MM.1S (cell line): ENCODE measurements around the gene TCOF1.

ENCODE experiments used
- DNase-seq: peaks from one replicate; pipeline ENCODE4 v3.0.0-alpha.2; 2015
- H2AFZ ChIP-seq: fragments of 300-600 bp; sonication (generic); 2 replicates; pipeline ENCODE4 v1.6.0; 2016; ENCODE audit warnings: antibody characterized with exemption, low read length
- H3F3A ChIP-seq: fragments of 300-600 bp; sonication (generic); 2 replicates; pipeline ENCODE4 v1.6.1; 2016; ENCODE audit warnings: mild to moderate bottlenecking, antibody characterized with exemption, low read length, moderate library complexity, mixed read lengths; ENCODE audit not compliant: insufficient read depth
- H3K27ac ChIP-seq: fragments of 300-600 bp; sonication (generic); 2 replicates; pipeline ENCODE4 v1.5.1; 2016; ENCODE audit warnings: mild to moderate bottlenecking, low read length
- H3K27me3 ChIP-seq: fragments of 300-600 bp; sonication (generic); replicated peaks from 2 replicates; pipeline ENCODE4 v1.6.0; 2016; ENCODE audit warnings: low read length; ENCODE audit not compliant: insufficient read depth
- H3K36me3 ChIP-seq: fragments of 300-600 bp; sonication (generic); replicated peaks from 2 replicates; pipeline ENCODE4 v1.6.1; 2016; ENCODE audit warnings: mild to moderate bottlenecking, low read length, mixed read lengths; ENCODE audit not compliant: insufficient read depth
- H3K4me1 ChIP-seq: fragments of 300-600 bp; sonication (generic); 2 replicates; pipeline ENCODE4 v1.6.1; 2016; ENCODE audit warnings: low read length, mixed read lengths
- H3K4me2 ChIP-seq: fragments of 300-600 bp; sonication (generic); 2 replicates; pipeline ENCODE4 v1.6.0; 2016; ENCODE audit warnings: low read depth, low read length
- H3K4me3 ChIP-seq: fragments of 300-600 bp; sonication (generic); 2 replicates; pipeline ENCODE4 v1.5.1; 2016; ENCODE audit warnings: low read length, mixed read lengths
- H3K79me2 ChIP-seq: fragments of 300-600 bp; sonication (generic); 2 replicates; pipeline ENCODE4 v1.6.1; 2016; ENCODE audit warnings: mixed run types, low read length, mixed read lengths
- H3K9ac ChIP-seq: fragments of 300-600 bp; sonication (generic); 2 replicates; pipeline ENCODE4 v1.6.1; 2016; ENCODE audit warnings: low read length, mixed read lengths
- H3K9me2 ChIP-seq: fragments of 300-600 bp; sonication (generic); replicated peaks from 2 replicates; pipeline ENCODE4 v1.6.1; 2016; ENCODE audit warnings: mild to moderate bottlenecking, low read length, mixed read lengths; ENCODE audit not compliant: insufficient read depth
- H3K9me3 ChIP-seq: fragments of 300-600 bp; sonication (generic); replicated peaks from 2 replicates; pipeline ENCODE4 v1.6.1; 2016; ENCODE audit warnings: mild to moderate bottlenecking, low read length, mixed read lengths; ENCODE audit not compliant: insufficient read depth
- H4K20me1 ChIP-seq: fragments of 300-600 bp; sonication (generic); 2 replicates; pipeline ENCODE4 v1.6.1; 2016; ENCODE audit warnings: mild to moderate bottlenecking, low read length, moderate library complexity, mixed read lengths; ENCODE audit not compliant: insufficient read depth
- CTCF ChIP-seq: fragments of 300-600 bp; sonication (generic); IDR thresholded peaks from 2 replicates; pipeline ENCODE4 v1.5.1; 2016; ENCODE audit warnings: antibody characterized with exemption, low read length, mixed read lengths
- EZH2phosphoT487 ChIP-seq: fragments of 300-600 bp; sonication (generic); IDR thresholded peaks from 2 replicates; pipeline ENCODE4 v1.6.1; 2018; ENCODE audit warnings: antibody characterized with exemption, low read length

Gene TCOF1

GRCh38 chr5:150448952-150449516 is 91.5 kb downstream of the TCOF1 start:
- Histone ChIP-seq H3F3A (peaks cover 26% of the 10 kb centered on the region), H3K4me1 (peaks cover 13% of the 10 kb centered on the region; the same call in 1 of the 2 replicates), H4K20me1 (peaks cover 35% of the 10 kb centered on the region), H3K9me3 (no peaks in the 10 kb centered on the region), H3K9ac (peak overlapping the region; percentile 95), H3K27ac (peak overlapping the region; percentile 84), H3K9me2 (no peaks in the 10 kb centered on the region), H3K79me2 (peaks cover 48% of the 10 kb centered on the region), H2AFZ (peak overlapping the region; percentile 76), H3K4me2 (peak overlapping the region; percentile 86), H3K36me3 (peaks cover 26% of the 10 kb centered on the region), H3K4me3 (peak overlapping the region; percentile 82), H3K27me3 (no peaks in the 10 kb centered on the region)
- no peak for DNase-seq
- no peak for TF ChIP-seq EZH2phosphoT487
- no peak for TF ChIP-seq CTCF
